Uterus (tissue), 2 donors: ENCODE results near the gene MANEA.

Experiments used
- POLR2A ChIP-seq, 2 donors: fragments of 450-650 bp; IDR thresholded peaks; one replicate each; pipeline ENCODE4 v1.6.1; 2016; ENCODE audit warnings: antibody characterized with exemption in 2 of 2, mild to moderate bottlenecking in 1 of 2, moderate library complexity in 1 of 2
- TF ChIP-seq, protein P1 (sequence below), 4 experiments: fragments of 200-600 bp in 2 of 4; fragments of 450-650 bp in 2 of 4; sonication (generic) in 2 of 4; IDR thresholded peaks; one replicate each; pipeline ENCODE4 v1.5.1; 2016 to 2019; ENCODE audit warnings: antibody characterized with exemption in 4 of 4, mild to moderate bottlenecking in 2 of 4, moderate library complexity in 1 of 4

DNA sequence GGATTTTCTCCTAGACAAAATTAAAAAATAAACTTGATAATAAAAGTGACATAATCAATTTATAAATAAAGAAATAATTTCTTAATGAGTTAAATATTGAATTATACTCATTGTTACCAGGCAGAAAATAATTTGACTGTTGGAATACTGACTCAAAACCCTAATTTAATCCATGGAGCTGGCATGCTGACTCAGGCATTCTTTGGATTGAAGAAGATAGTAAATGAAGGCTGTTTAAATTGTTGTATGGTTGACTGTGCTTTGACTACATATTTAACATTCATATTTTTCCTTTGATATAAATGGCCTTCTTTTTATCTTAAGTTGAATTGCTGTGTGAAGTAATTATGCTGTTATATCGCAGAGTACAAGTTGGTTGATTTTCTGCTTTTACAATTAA lies 11.7 kb downstream of the MANEA start:
- TF ChIP-seq, protein P1, sequence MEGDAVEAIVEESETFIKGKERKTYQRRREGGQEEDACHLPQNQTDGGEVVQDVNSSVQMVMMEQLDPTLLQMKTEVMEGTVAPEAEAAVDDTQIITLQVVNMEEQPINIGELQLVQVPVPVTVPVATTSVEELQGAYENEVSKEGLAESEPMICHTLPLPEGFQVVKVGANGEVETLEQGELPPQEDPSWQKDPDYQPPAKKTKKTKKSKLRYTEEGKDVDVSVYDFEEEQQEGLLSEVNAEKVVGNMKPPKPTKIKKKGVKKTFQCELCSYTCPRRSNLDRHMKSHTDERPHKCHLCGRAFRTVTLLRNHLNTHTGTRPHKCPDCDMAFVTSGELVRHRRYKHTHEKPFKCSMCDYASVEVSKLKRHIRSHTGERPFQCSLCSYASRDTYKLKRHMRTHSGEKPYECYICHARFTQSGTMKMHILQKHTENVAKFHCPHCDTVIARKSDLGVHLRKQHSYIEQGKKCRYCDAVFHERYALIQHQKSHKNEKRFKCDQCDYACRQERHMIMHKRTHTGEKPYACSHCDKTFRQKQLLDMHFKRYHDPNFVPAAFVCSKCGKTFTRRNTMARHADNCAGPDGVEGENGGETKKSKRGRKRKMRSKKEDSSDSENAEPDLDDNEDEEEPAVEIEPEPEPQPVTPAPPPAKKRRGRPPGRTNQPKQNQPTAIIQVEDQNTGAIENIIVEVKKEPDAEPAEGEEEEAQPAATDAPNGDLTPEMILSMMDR (IDR thresholded peaks at IDR 0.05): no peak
- TF ChIP-seq POLR2A (IDR thresholded peaks at IDR 0.05): no peak
